ENCODE data around the gene GIMAP4. TPM values are rescaled to one million over a fixed set of nuclear protein-coding genes. Genes with fewer than 3 reads are reported as not detected.
"Not testable (repeated sequence)": the region's sequence is repeated elsewhere in the genome, so short reads cannot be mapped to it uniquely, and the experiment has no call there.

The GIMAP4 gene
- polyA plus RNA-seq (2013, experiment 1 of 2) = not detected
- polyA plus RNA-seq (2013, experiment 2 of 2) = not detected

DNA sequence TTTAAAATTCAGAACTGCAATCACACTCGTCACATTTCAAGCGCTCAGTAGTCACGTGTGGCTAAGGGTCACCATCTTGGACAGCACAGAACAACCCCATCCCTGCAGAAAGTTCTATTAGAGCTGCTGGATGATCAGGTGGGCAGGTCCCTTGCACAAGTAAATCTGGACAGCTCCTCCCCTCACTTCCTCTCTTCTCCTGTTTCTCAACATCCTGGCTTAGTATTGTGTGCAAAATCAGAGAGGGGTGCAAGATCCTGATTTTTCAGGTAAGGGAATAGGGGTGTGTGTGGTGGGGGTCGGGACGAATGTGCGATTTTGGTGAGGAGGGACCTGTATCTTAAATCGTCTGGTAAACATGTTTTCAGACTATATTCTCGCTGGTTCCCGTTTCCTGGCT is at the start of gene GIMAP4:
Gene GIMAP4, plus strand, starts transcription at position 222 of the 400 bp plus-strand sequence. CDS start 2,512 bp downstream, outside the sequence.
- Histone ChIP-seq H3K14ac (ENCODE audit: low read length) (no peak within 1 kb of the TSS), H2BK120ac (ENCODE audit: low read depth, low read length) (no peak within 1 kb of the TSS), H2BK12ac (ENCODE audit: low read length) (no peak within 1 kb of the TSS), H3K4ac (ENCODE audit: low read length) (no peak within 1 kb of the TSS), H2AFZ (ENCODE audit: low read length) (no peak within 1 kb of the TSS), H3K27me3 (ENCODE audit: control insufficient read depth in 3 of 3, insufficient read depth in 3 of 3, low read depth in 1 of 3, low read length in 3 of 3) (peaks cover 0 to 8% (median 0%) of the 10 kb centered on the region in 3 experiments), H3K4me3 (ENCODE audit: low read length in 2 of 2) (no peak within 1 kb of the TSS), H4K8ac (ENCODE audit: low read depth, low read length) (no peak within 1 kb of the TSS), H3K18ac (ENCODE audit: low read length) (no peak within 1 kb of the TSS), H4K91ac (ENCODE audit: low read depth, low read length, poor library complexity) (no peak within 1 kb of the TSS), H3K9ac (ENCODE audit: low read depth, low read length, poor library complexity) (no peak within 1 kb of the TSS), H2BK5ac (ENCODE audit: low read length) (no peak within 1 kb of the TSS), H2BK15ac (ENCODE audit: low read length) (no peak within 1 kb of the TSS), H2AK5ac (ENCODE audit: low read depth, low read length) (no peak within 1 kb of the TSS), H3K79me1 (ENCODE audit: low read depth, low read length) (no peaks in the 10 kb centered on the region), H3K4me1 (ENCODE audit: control insufficient read depth in 2 of 2, insufficient read depth in 1 of 2, low read depth in 1 of 2, low read length in 2 of 2) (no peaks in the 10 kb centered on the region), H3K4me2 (ENCODE audit: insufficient read depth, low read length, poor library complexity, severe bottlenecking) (no peak within 1 kb of the TSS), H3K36me3 (replicated peaks in 1 of 2; ENCODE audit: control insufficient read depth in 2 of 2, insufficient read depth in 2 of 2, low read length in 2 of 2) (no peaks in the 10 kb centered on the region), H3K23ac (ENCODE audit: low read depth, low read length, poor library complexity) (no peak within 1 kb of the TSS), H3K27ac (replicated peaks; ENCODE audit: low read length) (no peak within 1 kb of the TSS), H3K9me3 (replicated peaks in 1 of 2; ENCODE audit: control insufficient read depth in 2 of 2, insufficient read depth in 1 of 2, low read depth in 1 of 2, low read length in 2 of 2) (no peaks in the 10 kb centered on the region)
- WGBS, 2 donors (ENCODE audit: extremely low coverage in 2 of 2, insufficient read length in 2 of 2, insufficient replicate concordance in 1 of 2) = 100% methylated on average over 3 of the region's 9 CpGs; no CpG with 5 or more reads in 1 of the 2 donors
- no peak for DNase-seq (ENCODE audit: low spot score)

DNA sequence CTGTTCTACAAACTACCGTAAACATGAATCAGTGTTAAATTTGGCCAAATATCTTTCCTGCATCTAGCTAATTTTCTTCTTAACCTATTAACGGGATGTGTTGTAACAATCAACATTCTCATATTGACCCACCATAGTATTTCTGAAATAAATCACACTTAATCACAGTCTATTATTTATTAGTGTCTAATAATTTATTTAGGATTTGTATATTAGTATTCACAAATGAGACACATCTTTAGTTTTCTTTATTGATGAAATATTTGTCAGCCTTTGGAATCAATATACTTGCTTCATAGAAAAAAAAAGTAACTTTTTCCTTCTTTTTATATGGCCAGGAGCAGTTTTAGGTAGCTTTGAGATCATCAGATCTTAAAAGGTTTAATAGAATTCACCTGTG is 47.9 kb upstream of the GIMAP4 start:
- WGBS, 2 donors (ENCODE audit: extremely low coverage in 2 of 2, insufficient read length in 2 of 2, insufficient replicate concordance in 1 of 2) = no CpG with 5 or more reads among the region's 2 CpGs
- H3K9me3 ChIP-seq (replicated peaks in 1 of 2; ENCODE audit: control insufficient read depth in 2 of 2, insufficient read depth in 1 of 2, low read depth in 1 of 2, low read length in 2 of 2) = peaks cover 0 to 2% of the 10 kb centered on the region in 2 donors

GRCh38 chr7:150520145-150520544 is 47.0 kb upstream of the GIMAP4 start:
- no peak overlapping the region for H4K8ac ChIP-seq (ENCODE audit: low read depth, low read length)
- H3K4ac ChIP-seq (ENCODE audit: low read length) = no peak overlapping the region
- H2BK12ac ChIP-seq (ENCODE audit: low read length) = no peak overlapping the region
- no peak overlapping the region for H3K9ac ChIP-seq (ENCODE audit: low read depth, low read length, poor library complexity)
- H3K23ac ChIP-seq (ENCODE audit: low read depth, low read length, poor library complexity) = no peak overlapping the region
- H2AK5ac ChIP-seq (ENCODE audit: low read depth, low read length) = no peak overlapping the region
- H3K9me3 ChIP-seq (replicated peaks in 1 of 2; ENCODE audit: control insufficient read depth in 2 of 2, insufficient read depth in 1 of 2, low read depth in 1 of 2, low read length in 2 of 2) = peaks cover 0 to 2% of the 10 kb centered on the region in 2 donors
- no CpG with 5 or more reads among the region's 8 CpGs for WGBS, 2 donors (ENCODE audit: extremely low coverage in 2 of 2, insufficient read length in 2 of 2, insufficient replicate concordance in 1 of 2)
- no peak overlapping the region for H2BK5ac ChIP-seq (ENCODE audit: low read length)
- H3K18ac ChIP-seq (ENCODE audit: low read length) = no peak overlapping the region
- peaks cover 0 to 4% (median 0%) of the 10 kb centered on the region in 3 experiments for H3K27me3 ChIP-seq (ENCODE audit: control insufficient read depth in 3 of 3, insufficient read depth in 3 of 3, low read depth in 1 of 3, low read length in 3 of 3)
- H2BK15ac ChIP-seq (ENCODE audit: low read length) = no peak overlapping the region
- no peak overlapping the region for H3K4me2 ChIP-seq (ENCODE audit: insufficient read depth, low read length, poor library complexity, severe bottlenecking)
- H2BK120ac ChIP-seq (ENCODE audit: low read depth, low read length) = no peak overlapping the region
- no peaks in the 10 kb centered on the region for H3K36me3 ChIP-seq (replicated peaks in 1 of 2; ENCODE audit: control insufficient read depth in 2 of 2, insufficient read depth in 2 of 2, low read length in 2 of 2)
- no peak overlapping the region for H3K14ac ChIP-seq (ENCODE audit: low read length)
- H3K4me1 ChIP-seq (ENCODE audit: control insufficient read depth in 2 of 2, insufficient read depth in 1 of 2, low read depth in 1 of 2, low read length in 2 of 2) = no peaks in the 10 kb centered on the region
- H3K4me3 ChIP-seq (ENCODE audit: low read length in 2 of 2) = no peak overlapping the region
- no peak overlapping the region for H3K27ac ChIP-seq (replicated peaks; ENCODE audit: low read length)
- no peaks in the 10 kb centered on the region for H3K79me1 ChIP-seq (ENCODE audit: low read depth, low read length)
- H2AFZ ChIP-seq (ENCODE audit: low read length) = no peak overlapping the region
- H4K91ac ChIP-seq (ENCODE audit: low read depth, low read length, poor library complexity) = no peak overlapping the region
- no peak for DNase-seq (ENCODE audit: low spot score)

More for the DNA sequence above, 47.9 kb upstream of the GIMAP4 start:
- no peak overlapping the region for H2BK15ac ChIP-seq (ENCODE audit: low read length)
- H3K18ac ChIP-seq (ENCODE audit: low read length) = no peak overlapping the region
- H3K36me3 ChIP-seq (replicated peaks in 1 of 2; ENCODE audit: control insufficient read depth in 2 of 2, insufficient read depth in 2 of 2, low read length in 2 of 2) = no peaks in the 10 kb centered on the region
- no peak overlapping the region for H2BK5ac ChIP-seq (ENCODE audit: low read length)
- no peak overlapping the region for H3K23ac ChIP-seq (ENCODE audit: low read depth, low read length, poor library complexity)
- H3K27me3 ChIP-seq (ENCODE audit: control insufficient read depth in 3 of 3, insufficient read depth in 3 of 3, low read depth in 1 of 3, low read length in 3 of 3) = peaks cover 0 to 4% (median 0%) of the 10 kb centered on the region in 3 experiments
- peaks cover 0 to 1% of the 10 kb centered on the region in 2 donors for H3K4me1 ChIP-seq (ENCODE audit: control insufficient read depth in 2 of 2, insufficient read depth in 1 of 2, low read depth in 1 of 2, low read length in 2 of 2)
- H4K91ac ChIP-seq (ENCODE audit: low read depth, low read length, poor library complexity) = no peak overlapping the region
- no peak overlapping the region for H2BK120ac ChIP-seq (ENCODE audit: low read depth, low read length)
- H2BK12ac ChIP-seq (ENCODE audit: low read length) = no peak overlapping the region
- H4K8ac ChIP-seq (ENCODE audit: low read depth, low read length) = no peak overlapping the region
- no peaks in the 10 kb centered on the region for H3K79me1 ChIP-seq (ENCODE audit: low read depth, low read length)
- no peak overlapping the region for H3K14ac ChIP-seq (ENCODE audit: low read length)
- no peak overlapping the region for H2AK5ac ChIP-seq (ENCODE audit: low read depth, low read length)
- no peak overlapping the region for H3K4me3 ChIP-seq (ENCODE audit: low read length in 2 of 2)
- DNase-seq (ENCODE audit: low spot score) = no peak
- H3K27ac ChIP-seq (replicated peaks; ENCODE audit: low read length) = no peak overlapping the region
- no peak overlapping the region for H3K4me2 ChIP-seq (ENCODE audit: insufficient read depth, low read length, poor library complexity, severe bottlenecking)
- H3K4ac ChIP-seq (ENCODE audit: low read length) = no peak overlapping the region
- no peak overlapping the region for H3K9ac ChIP-seq (ENCODE audit: low read depth, low read length, poor library complexity)
- no peak overlapping the region for H2AFZ ChIP-seq (ENCODE audit: low read length)

GRCh38 chr7:150522931-150523330 is 44.3 kb upstream of the GIMAP4 start:
- not testable (repeated sequence) for H4K91ac ChIP-seq (ENCODE audit: low read depth, low read length, poor library complexity); H3K4me2 ChIP-seq (ENCODE audit: insufficient read depth, low read length, poor library complexity, severe bottlenecking); H4K8ac ChIP-seq (ENCODE audit: low read depth, low read length); H3K14ac ChIP-seq (ENCODE audit: low read length); H3K4ac ChIP-seq (ENCODE audit: low read length); H3K9me3 ChIP-seq (replicated peaks in 1 of 2; ENCODE audit: control insufficient read depth in 2 of 2, insufficient read depth in 1 of 2, low read depth in 1 of 2, low read length in 2 of 2); H2BK120ac ChIP-seq (ENCODE audit: low read depth, low read length); H2BK12ac ChIP-seq (ENCODE audit: low read length); H2BK15ac ChIP-seq (ENCODE audit: low read length); H2AK5ac ChIP-seq (ENCODE audit: low read depth, low read length); H2BK5ac ChIP-seq (ENCODE audit: low read length); DNase-seq (ENCODE audit: low spot score); H3K23ac ChIP-seq (ENCODE audit: low read depth, low read length, poor library complexity); H3K36me3 ChIP-seq (replicated peaks in 1 of 2; ENCODE audit: control insufficient read depth in 2 of 2, insufficient read depth in 2 of 2, low read length in 2 of 2); H3K4me3 ChIP-seq (ENCODE audit: low read length in 2 of 2); H3K9ac ChIP-seq (ENCODE audit: low read depth, low read length, poor library complexity); H3K79me1 ChIP-seq (ENCODE audit: low read depth, low read length); H3K27ac ChIP-seq (replicated peaks; ENCODE audit: low read length); H3K18ac ChIP-seq (ENCODE audit: low read length); H3K27me3 ChIP-seq (ENCODE audit: control insufficient read depth in 3 of 3, insufficient read depth in 3 of 3, low read depth in 1 of 3, low read length in 3 of 3); H3K4me1 ChIP-seq (ENCODE audit: control insufficient read depth in 2 of 2, insufficient read depth in 1 of 2, low read depth in 1 of 2, low read length in 2 of 2); H2AFZ ChIP-seq (ENCODE audit: low read length)
- WGBS, 2 donors (ENCODE audit: extremely low coverage in 2 of 2, insufficient read length in 2 of 2, insufficient replicate concordance in 1 of 2) = no CpG with 5 or more reads among the region's 6 CpGs

Measured in neuronal stem cell (in vitro differentiated cells).